Epithelial cell of esophagus (primary cell): ENCODE measurements around the gene ZDHHC1.

Source experiments
- DNase-seq: peaks from one replicate; pipeline ENCODE4 v3.0.0; 2010; ENCODE audit warnings: low read depth
- H3K4me3 ChIP-seq: 2 replicates; pipeline ENCODE4 v1.5.1; 2011; ENCODE audit warnings: mild to moderate bottlenecking, low read length, control low read depth
- CTCF ChIP-seq: IDR thresholded peaks from 2 replicates; pipeline ENCODE4 v1.5.1; 2011; ENCODE audit warnings: low read depth, mild to moderate bottlenecking, low read length, control low read depth, inconsistent platforms; ENCODE audit not compliant: insufficient read depth; ENCODE audit errors: missing control alignments

Gene ZDHHC1

GRCh38 chr16:67448580-67448979 lies 32.3 kb upstream of the ZDHHC1 start:
- DNase-seq: no peak
- TF ChIP-seq CTCF: no peak

GRCh38 chr16:67447508-67448076 lies 31.3 kb upstream of the ZDHHC1 start:
- no peak overlapping the region for H3K4me3 ChIP-seq
- peak; percentile 53 for TF ChIP-seq CTCF
- peak; percentile 30 for DNase-seq

More at GRCh38 chr16:67448580-67448979, 32.3 kb upstream of the ZDHHC1 start:
- H3K4me3 ChIP-seq: no peak overlapping the region

GRCh38 chr16:67446968-67447507 lies 30.8 kb upstream of the ZDHHC1 start:
- no peak for DNase-seq
- no peak for TF ChIP-seq CTCF
- H3K4me3 ChIP-seq: no peak overlapping the region

GRCh38 chr16:67445913-67446907 lies 29.9 kb upstream of the ZDHHC1 start:
- H3K4me3 ChIP-seq: no peak overlapping the region
- no peak for DNase-seq
- TF ChIP-seq CTCF: no peak

GRCh38 chr16:67445441-67445912 lies 29.2 kb upstream of the ZDHHC1 start:
- no peak for DNase-seq
- no peak overlapping the region for H3K4me3 ChIP-seq
- no peak for TF ChIP-seq CTCF

GRCh38 chr16:67445126-67445426 lies 28.8 kb upstream of the ZDHHC1 start:
- TF ChIP-seq CTCF: no peak
- H3K4me3 ChIP-seq: no peak overlapping the region
- no peak for DNase-seq
